Endodermal cell (in vitro differentiated cells): ENCODE measurements around the gene NAXE. TPM values are rescaled to one million over a fixed set of nuclear protein-coding genes. Genes with fewer than 3 reads are reported as not detected.

Experiments
- DNase-seq: peaks from one replicate; pipeline ENCODE4 v3.0.0-alpha.2; 2017
- H3K27ac ChIP-seq: 2 replicates; pipeline ENCODE4 v1.5.1; 2013; ENCODE audit warnings: mild to moderate bottlenecking, low read depth, low read length, moderate library complexity
- H3K27me3 ChIP-seq: 2 replicates; pipeline ENCODE4 v1.6.1; 2013; ENCODE audit warnings: mild to moderate bottlenecking, low read length, moderate library complexity; ENCODE audit not compliant: insufficient read depth, control insufficient read depth, poor library complexity, severe bottlenecking
- H3K36me3 ChIP-seq: 2 replicates; pipeline ENCODE4 v1.7.0; 2013; ENCODE audit warnings: mild to moderate bottlenecking, low read length, moderate library complexity; ENCODE audit not compliant: control insufficient read depth, insufficient read depth
- H3K4me1 ChIP-seq: one replicate; pipeline ENCODE4 v1.7.0; 2013; ENCODE audit warnings: low read length; ENCODE audit not compliant: control insufficient read depth, insufficient read depth
- H3K4me3 ChIP-seq: 2 replicates; pipeline ENCODE4 v1.5.1; 2013; ENCODE audit warnings: mild to moderate bottlenecking, low read length, moderate library complexity
- H3K9ac ChIP-seq: 2 replicates; pipeline ENCODE4 v1.6.1; 2013; ENCODE audit warnings: mild to moderate bottlenecking, low read length, moderate library complexity; ENCODE audit not compliant: poor library complexity, severe bottlenecking; ENCODE audit errors: extremely low read depth
- H3K9me3 ChIP-seq: 2 replicates; pipeline ENCODE4 v1.6.1; 2013; ENCODE audit warnings: mild to moderate bottlenecking, low read length, moderate library complexity; ENCODE audit not compliant: control insufficient read depth
- H3K27ac Mint-ChIP-seq: 2 replicates; pipeline ENCODE4 v1.8.0; 2020; ENCODE audit warnings: mixed read lengths
- H3K27me3 Mint-ChIP-seq: 2 replicates; pipeline ENCODE4 v1.8.0; 2021; ENCODE audit warnings: mild to moderate bottlenecking, mixed read lengths; ENCODE audit not compliant: insufficient read depth
- H3K36me3 Mint-ChIP-seq: 2 replicates; pipeline ENCODE4 v1.8.0; 2020; ENCODE audit warnings: low read depth, mixed read lengths
- H3K4me1 Mint-ChIP-seq: 2 replicates; pipeline ENCODE4 v1.8.0; 2020; ENCODE audit warnings: mixed read lengths
- H3K4me3 Mint-ChIP-seq: 2 replicates; pipeline ENCODE4 v1.8.0; 2020; ENCODE audit warnings: mild to moderate bottlenecking, moderate library complexity, mixed read lengths
- H3K9me3 Mint-ChIP-seq: 2 replicates; pipeline ENCODE4 v1.8.0; 2020; ENCODE audit warnings: mild to moderate bottlenecking, mixed read lengths
- CTCF ChIP-seq: fragments of 200-600 bp; sonication (generic); conservative IDR thresholded peaks from 2 replicates; pipeline ENCODE4 v1.5.0; 2021; ENCODE audit warnings: antibody characterized with exemption, mild to moderate bottlenecking
- WGBS, 2 experiments: methylation state at CpG; one replicate each; pipeline versions ENCODE4 v1.1.5 to v1.1.7; 2013; ENCODE audit warnings: missing lambda C conversion rate in 2 of 2, mixed read lengths in 1 of 2; ENCODE audit not compliant: insufficient coverage in 1 of 2, insufficient read length in 1 of 2; 5-methylcytosine and 5-hydroxymethylcytosine counted together
- total RNA-seq, 2 donors: library from RNA; stranded (reverse); fragmentation: NEBNext Ultra II Directional in 1 of 2; extraction: Animal tissue kit (Norgen Biotek cat#: 25700) in 1 of 2; gene quantifications; 2 replicates in 1 of 2; 3 replicates in 1 of 2; pipeline ENCODE4 v1.2.1, GENCODE V29; 2021

The NAXE gene
- total RNA-seq, 2 donors from 2014 or later, result 96.0 to 129 TPM

DNA sequence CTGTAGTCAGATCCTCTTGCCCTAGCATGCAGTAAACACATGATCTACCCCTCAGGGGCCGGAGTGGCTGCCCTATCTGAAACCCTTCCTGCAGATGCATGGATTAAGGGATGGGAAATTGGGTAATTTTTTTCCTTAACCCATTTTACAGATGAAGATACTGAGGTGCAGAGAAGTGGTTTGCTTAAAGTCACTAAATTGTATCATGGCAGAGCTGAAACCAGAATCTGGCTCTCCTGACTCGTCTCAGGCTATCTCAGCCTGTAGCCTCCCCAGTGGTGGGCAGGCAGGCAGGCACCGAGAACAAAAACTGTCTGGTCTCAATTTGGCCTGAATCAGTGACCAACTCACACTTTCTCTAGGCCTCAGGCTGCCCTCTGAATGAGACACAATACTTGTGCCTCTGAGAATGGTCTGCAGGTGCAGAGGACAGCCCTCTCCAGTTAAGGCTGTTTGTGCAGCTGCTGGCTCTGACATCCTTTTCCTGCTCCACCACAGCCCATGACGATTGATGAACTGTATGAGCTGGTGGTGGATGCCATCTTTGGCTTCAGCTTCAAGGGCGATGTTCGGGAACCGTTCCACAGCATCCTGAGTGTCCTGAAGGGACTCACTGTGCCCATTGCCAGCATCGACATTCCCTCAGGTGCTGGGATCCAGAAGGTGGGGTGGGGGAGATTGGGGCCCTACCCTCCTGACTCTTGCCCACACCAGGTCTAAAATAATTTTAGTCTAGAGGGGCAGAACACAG lies 1.5 kb downstream of the NAXE start:
- peaks cover 30% of the 10 kb centered on the region for H3K36me3 Mint-ChIP-seq
- H3K27me3 Mint-ChIP-seq, result no peaks in the 10 kb centered on the region
- WGBS, 2 experiments, result 85 to 94% methylated on average over 4 to 8 of the region's 8 CpGs
- no peak for DNase-seq
- H3K9me3 Mint-ChIP-seq, result no peaks in the 10 kb centered on the region
- Histone ChIP-seq H3K36me3 (peaks cover 40% of the 10 kb centered on the region), H3K4me1 (no peaks in the 10 kb centered on the region), H3K4me3 (peak overlapping the region; percentile 86), H3K9ac (no peak overlapping the region), H3K27ac (no peak overlapping the region), H3K9me3 (no peaks in the 10 kb centered on the region), H3K27me3 (no peaks in the 10 kb centered on the region)
- TF ChIP-seq CTCF, result no peak
- H3K4me1 Mint-ChIP-seq, result peaks cover 5% of the 10 kb centered on the region
- peak overlapping the region; percentile 75 for H3K4me3 Mint-ChIP-seq
- H3K27ac Mint-ChIP-seq, result no peak overlapping the region

DNA sequence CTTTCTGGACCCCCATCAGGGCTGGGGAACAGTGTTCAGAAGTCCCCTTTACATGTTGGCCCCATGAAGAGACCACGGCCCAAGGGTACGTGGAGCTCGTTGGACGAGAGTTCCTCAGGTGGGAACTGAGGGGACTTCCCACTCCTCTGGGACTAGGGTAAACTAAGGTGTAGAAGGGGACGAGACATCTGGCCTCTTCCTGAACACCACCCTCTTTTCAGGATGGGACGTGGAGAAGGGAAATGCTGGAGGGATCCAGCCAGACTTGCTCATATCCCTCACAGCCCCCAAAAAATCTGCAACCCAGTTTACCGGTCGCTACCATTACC lies 2.0 kb downstream of the NAXE start:
- Histone ChIP-seq H3K4me3 (no peak overlapping the region), H3K9ac (no peak overlapping the region), H3K27me3 (no peaks in the 10 kb centered on the region), H3K27ac (no peak overlapping the region), H3K36me3 (peaks cover 45% of the 10 kb centered on the region), H3K9me3 (no peaks in the 10 kb centered on the region), H3K4me1 (no peaks in the 10 kb centered on the region)
- TF ChIP-seq CTCF, result no peak
- WGBS, 2 experiments, result 86 to 96% methylated on average over 2 to 8 of the region's 8 CpGs
- Mint-ChIP-seq H3K36me3 (peaks cover 35% of the 10 kb centered on the region), H3K4me1 (peaks cover 5% of the 10 kb centered on the region), H3K4me3 (no peak overlapping the region), H3K27ac (no peak overlapping the region), H3K27me3 (no peaks in the 10 kb centered on the region), H3K9me3 (no peaks in the 10 kb centered on the region)
- DNase-seq, result no peak

GRCh38 chr1:156594190-156594589 lies 2.6 kb downstream of the NAXE start:
- Histone ChIP-seq H3K9me3 (no peaks in the 10 kb centered on the region), H3K27me3 (no peaks in the 10 kb centered on the region), H3K27ac (no peak overlapping the region), H3K9ac (no peak overlapping the region), H3K36me3 (peaks cover 51% of the 10 kb centered on the region), H3K4me1 (no peaks in the 10 kb centered on the region), H3K4me3 (no peak overlapping the region)
- Mint-ChIP-seq H3K27ac (no peak overlapping the region), H3K27me3 (no peaks in the 10 kb centered on the region), H3K4me1 (peaks cover 5% of the 10 kb centered on the region), H3K36me3 (peaks cover 39% of the 10 kb centered on the region), H3K9me3 (no peaks in the 10 kb centered on the region), H3K4me3 (no peak overlapping the region)
- no peak for DNase-seq
- no peak for TF ChIP-seq CTCF
- WGBS, 2 experiments, result 90 to 94% methylated on average over 3 of the region's 3 CpGs
